Stimulated activated CD8-positive, alpha-beta memory T cell treated with anti-CD3 and anti-CD28 coated beads, Interleukin-15, amount 100 ng/mL, for 48 hours (primary cell): ENCODE measurements around the gene GPS2.
"Not testable (repeated sequence)": the region's sequence is repeated elsewhere in the genome, so short reads cannot be mapped to it uniquely, and the experiment has no call there.

Experiments
- DNase-seq, 2 donors: peaks; one replicate each; pipeline ENCODE4 v3.0.0-alpha.2; 2020; ENCODE audit warnings: low read depth in 2 of 2

Gene GPS2

GRCh38 chr17:7314719-7315569 lies at the start of gene GPS2:
Gene GPS2 (minus strand): TSS chr17:7315360. CDS start chr17:7315052, 308 bp downstream.
- peak; percentile 89 to 91 for DNase-seq

DNA sequence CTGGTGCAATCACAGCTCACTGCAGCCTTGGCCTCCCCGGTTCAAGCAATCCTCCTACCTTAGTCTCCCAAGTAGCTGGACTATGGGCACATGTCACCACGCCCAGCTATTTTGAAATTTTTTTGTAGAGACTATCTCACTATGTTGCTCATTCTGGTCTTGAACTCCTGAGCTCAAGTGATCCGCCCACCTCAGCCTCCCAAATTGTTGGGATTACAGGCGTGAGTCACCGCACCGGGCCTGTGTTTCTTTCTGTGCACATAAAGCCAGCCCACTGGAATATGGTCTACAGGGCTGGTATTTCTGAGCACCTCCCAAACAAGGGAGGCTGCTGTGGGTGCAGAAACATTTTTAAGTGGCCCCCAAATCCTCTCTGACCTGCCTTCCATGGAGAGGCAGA lies 48.2 kb upstream of the GPS2 start:
- DNase-seq = no peak

- DNase-seq = no peak
Observed at GRCh38 chr17:7361906-7362305, 46.7 kb upstream of the GPS2 start.

GRCh38 chr17:7357381-7357780 lies 42.2 kb upstream of the GPS2 start:
- DNase-seq = no peak

DNA sequence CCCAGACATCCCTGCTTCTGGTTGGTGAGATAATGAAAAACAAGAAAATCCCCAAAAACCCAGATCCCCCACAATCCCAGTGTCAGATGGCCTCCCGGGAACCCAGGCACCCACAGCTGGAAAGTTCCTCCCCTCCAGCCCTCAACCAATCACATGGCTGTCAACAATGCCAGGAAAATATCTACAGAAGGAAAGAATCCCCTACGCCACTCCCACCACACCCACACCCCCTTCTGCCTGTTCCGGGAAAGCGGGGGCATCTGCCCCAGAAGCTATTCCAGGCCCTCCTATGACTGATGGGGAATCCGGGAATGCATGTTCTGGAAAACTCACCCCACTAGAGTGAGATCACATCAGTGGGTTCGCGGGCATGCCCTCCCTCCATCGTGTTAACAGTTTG lies 41.6 kb upstream of the GPS2 start:
- DNase-seq = no peak

DNA sequence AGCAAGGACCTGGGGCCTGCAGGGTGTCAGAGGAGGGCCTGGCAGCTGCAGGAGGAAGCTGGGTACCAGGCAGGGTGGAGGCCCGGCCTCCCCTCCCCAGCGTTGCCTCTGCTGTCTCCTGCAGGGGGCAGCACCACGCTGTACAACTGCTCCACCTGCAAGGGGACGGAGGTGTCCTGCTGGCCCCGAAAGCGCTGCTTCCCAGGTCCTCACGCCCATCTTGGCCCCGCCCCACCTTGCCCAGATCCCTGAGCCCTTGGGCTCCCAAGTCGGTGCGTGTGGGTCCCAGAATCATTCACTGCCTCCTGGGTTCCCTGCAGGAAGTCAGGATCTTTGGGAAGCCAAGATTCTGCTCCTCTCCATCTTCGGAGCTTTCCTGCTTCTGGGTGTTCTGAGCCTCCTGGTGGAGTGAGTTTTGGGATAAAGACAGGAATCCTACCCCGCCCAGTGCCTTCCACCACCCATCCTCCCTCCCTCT lies 41.0 kb upstream of the GPS2 start:
- peak; percentile 77 to 79 for DNase-seq

GRCh38 chr17:7355573-7355972 lies 40.4 kb upstream of the GPS2 start:
- DNase-seq = no peak

GRCh38 chr17:7355053-7355452 lies 39.9 kb upstream of the GPS2 start, which contains the start of gene TMEM95:
Gene TMEM95 (plus strand): TSS chr17:7355156. CDS start chr17:7355205, 49 bp downstream.
- no peak for DNase-seq

DNA sequence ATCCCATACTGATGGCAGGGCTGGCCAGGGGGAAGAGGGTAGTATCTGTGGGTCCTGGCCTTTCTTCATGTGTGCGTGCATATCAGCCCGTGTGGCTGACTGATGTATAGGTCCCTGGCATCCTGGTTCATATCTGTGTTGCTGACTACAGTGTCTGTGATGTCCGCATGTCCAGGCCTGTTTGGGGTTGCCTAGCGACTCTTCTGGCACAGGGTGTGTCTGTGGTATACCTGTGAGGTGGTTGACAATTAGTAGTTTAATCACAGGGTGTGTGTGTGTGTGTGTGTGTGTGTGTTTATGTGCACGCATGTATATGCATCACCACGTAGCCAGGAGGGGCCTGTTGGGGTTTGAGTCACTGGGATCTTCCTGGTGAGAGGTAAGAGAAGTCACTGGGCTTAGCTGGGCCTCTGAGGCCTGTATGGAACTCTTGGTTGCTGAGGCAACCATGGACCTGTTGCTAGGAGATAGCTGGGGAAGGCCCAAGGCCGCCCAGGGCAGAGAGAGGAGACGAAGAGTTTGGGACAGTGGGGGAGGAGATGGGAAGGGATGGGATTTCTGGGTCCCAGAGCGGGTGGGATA lies 39.2 kb upstream of the GPS2 start:
- DNase-seq = no peak

DNA sequence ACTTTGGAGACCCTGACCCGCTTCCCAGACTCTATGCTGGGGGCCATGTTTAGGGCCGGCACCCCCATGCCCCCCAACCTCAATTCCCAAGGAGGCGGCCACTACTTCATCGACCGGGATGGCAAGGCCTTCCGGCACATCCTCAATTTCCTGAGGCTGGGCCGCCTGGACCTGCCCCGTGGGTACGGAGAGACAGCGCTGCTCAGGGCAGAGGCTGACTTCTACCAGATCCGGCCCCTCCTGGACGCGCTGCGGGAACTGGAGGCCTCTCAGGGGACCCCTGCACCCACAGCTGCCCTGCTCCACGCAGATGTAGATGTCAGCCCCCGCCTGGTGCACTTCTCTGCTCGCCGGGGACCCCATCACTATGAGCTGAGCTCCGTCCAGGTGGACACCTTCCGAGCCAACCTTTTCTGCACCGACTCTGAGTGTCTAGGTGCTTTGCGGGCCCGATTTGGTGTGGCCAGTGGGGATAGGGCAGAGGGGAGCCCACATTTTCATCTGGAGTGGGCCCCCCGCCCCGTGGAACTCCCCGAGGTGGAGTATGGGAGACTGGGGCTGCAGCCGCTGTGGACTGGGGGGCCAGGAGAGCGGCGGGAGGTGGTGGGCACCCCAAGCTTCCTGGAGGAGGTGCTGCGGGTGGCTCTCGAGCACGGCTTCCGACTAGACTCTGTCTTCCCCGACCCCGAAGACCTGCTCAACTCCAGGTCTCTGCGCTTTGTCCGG lies 37.9 kb upstream of the GPS2 start:
- no peak for DNase-seq

- no peak for DNase-seq
Observed at GRCh38 chr17:7352503-7352889, 37.3 kb upstream of the GPS2 start.

DNA sequence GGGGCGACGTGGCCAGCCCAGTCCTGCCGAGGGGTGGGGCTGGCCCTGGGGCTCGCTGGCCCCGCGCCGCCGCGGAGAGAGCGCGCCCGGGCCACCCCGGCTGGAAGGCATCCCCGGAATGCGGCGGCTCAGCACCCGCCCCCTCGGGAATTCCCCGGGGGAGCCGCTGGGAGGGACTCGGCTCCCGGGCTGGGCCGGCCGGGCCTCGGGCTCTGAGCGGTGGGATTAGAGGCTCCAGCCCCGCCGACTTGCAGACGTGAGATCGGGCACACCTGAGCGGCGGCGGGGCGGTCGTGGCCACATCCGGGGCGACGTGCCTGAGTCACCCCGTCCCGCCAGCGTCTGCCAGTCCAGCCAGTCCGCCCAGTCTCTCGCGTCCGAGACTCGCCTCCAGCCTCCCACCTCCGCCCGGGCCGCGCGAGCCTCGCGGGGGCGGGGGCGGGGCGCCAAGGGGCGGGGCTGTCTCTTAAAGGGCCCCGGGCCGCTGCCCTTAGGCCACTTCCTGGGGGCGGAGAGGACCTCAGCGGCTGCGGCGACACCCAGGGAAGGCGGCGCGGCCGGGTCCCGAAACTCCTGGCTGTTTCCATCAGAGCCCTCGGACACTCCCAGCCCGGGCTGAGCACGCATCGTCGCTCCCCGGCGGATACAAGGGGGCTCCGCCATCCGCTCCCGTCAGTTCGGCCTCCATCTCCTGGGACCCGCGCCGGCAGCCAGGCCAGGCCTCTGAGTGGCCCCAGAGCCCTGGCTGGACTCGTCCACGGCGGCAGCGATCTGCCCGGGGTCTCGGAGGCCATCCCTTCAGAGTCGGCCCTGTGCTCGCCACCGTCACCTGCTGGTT lies 36.7 kb upstream of the GPS2 start, which contains the start of gene KCTD11:
Gene KCTD11 (plus strand): TSS at position 498 of the 838 bp plus-strand sequence.
- peak; percentile 76 to 84 for DNase-seq

GRCh38 chr17:7348478-7349242 lies 33.5 kb upstream of the GPS2 start:
- no peak for DNase-seq

- DNase-seq = no peak
Observed at GRCh38 chr17:7347630-7348477, 32.7 kb upstream of the GPS2 start.

DNA sequence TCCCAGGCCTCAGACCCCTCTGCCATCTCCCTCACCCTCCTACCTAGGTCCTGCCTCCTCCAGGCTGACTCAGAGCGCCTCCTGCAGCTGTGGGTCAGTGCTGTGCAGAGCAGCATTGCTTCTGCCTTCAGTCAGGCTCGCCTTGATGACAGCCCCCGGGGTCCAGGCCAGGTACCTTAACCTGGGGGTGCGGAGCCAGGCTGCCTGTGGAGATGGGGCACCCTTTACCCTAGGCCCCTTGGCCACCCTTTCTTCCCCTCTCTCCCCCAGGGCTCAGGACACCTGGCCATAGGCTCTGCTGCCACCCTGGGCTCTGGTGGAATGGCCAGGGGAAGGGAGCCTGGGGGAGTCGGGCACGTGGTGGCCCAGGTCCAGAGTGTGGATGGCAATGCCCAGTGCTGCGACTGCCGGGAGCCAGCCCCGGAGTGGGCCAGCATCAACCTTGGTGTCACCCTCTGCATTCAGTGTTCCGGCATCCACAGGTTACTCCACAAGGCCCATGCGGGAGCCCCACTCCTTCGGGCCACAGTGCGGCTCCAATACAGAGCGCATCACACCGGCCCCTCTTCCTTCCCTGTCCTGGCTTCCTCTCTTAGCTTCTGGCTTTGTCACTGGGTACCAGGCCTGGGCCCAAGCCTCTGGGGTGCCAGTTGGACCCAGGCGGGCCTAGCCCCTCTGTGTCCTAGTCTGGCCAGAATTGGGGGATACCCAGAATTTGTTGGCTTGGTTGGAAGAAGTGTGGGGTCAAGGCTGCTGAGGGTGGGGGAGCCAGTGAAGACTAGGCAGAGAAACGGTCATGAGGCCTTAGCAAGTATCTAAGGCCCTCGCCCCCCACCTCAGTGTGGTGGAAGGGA lies 31.8 kb upstream of the GPS2 start:
- no peak for DNase-seq

DNA sequence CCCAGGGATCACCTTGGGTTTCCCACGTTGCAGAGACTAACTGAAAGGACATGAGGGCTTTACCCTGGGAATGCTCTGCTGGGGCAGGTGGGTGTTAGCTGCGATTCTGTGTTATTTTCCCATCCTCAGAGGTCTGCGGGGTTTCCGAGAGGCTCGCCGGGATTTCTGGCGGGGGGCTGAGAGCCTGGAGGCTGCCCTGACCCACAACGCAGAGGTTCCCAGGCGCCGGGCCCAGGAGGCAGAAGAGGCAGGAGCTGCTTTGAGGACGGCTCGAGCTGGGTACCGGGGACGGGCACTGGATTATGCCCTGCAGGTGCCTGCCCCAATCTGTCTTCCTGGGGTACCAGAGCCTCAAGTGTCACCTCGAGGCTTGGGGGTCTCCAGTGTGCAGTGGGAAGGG lies 28.1 kb upstream of the GPS2 start:
- DNase-seq = no peak

DNA sequence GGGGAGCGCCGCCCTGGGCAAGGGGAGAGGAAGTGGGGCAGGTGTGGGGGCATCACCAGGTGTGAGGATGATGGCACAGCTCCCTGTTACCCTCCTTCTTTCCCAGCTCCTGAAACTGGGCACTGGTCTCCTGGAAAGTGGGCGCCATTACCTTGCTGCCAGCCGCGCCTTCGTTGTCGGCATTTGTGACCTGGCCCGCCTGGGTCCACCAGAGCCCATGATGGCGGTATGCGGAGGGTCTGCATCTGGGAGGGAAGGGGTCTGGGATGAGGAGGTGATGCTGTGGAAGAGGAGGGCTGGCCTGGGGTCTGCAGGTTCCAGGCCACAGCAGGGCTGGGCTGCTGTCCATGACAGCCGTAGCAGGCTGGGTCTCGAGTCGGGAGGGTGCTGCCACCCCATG lies 26.7 kb upstream of the GPS2 start:
- DNase-seq = no peak

- no peak for DNase-seq
Observed at GRCh38 chr17:7340179-7340578, 25.0 kb upstream of the GPS2 start.

GRCh38 chr17:7337600-7337999 lies 22.4 kb upstream of the GPS2 start:
- not testable (repeated sequence) for DNase-seq
